Hematopoietic multipotent progenitor cell treated with erythropoietin and hydrocortisone succinate and interleukin-3 and kit ligand, for 8 days (in vitro differentiated cells): ENCODE results near the gene RPS27A.
A peak's percentile ranks its signal among the peaks of the same experiment; 100 is the strongest.
"Not testable (repeated sequence)": the region's sequence is repeated elsewhere in the genome, so short reads cannot be mapped to it uniquely, and the experiment has no call there.

Experiments
- DNase-seq: peaks from one replicate; pipeline ENCODE4 v3.0.0-alpha.2; 2015

The RPS27A gene

GRCh38 chr2:55232084-55232862, at the start of gene RPS27A, which contains the start of gene CLHC1:
RPS27A (plus strand) TSS chr2:55232688; CDS start chr2:55232825, 137 bp downstream.
CLHC1 (minus strand) TSS chr2:55232293; CDS start chr2:55222411, 9,882 bp downstream.
- DNase-seq: peak; percentile 98

GRCh38 chr2:55186837-55187236, 45.7 kb upstream of the RPS27A start:
- DNase-seq: not testable (repeated sequence)

GRCh38 chr2:55191888-55192287, 40.6 kb upstream of the RPS27A start:
- not testable (repeated sequence) for DNase-seq

- no peak for DNase-seq
These were observed 36.0 kb upstream of the RPS27A start for GRCh38 chr2:55196526-55196925.

GRCh38 chr2:55200416-55200815, 32.1 kb upstream of the RPS27A start:
- DNase-seq: no peak

- DNase-seq: no peak
These were observed 28.0 kb upstream of the RPS27A start for GRCh38 chr2:55204536-55204935.

GRCh38 chr2:55204950-55205349, 27.5 kb upstream of the RPS27A start:
- DNase-seq: no peak

GRCh38 chr2:55213822-55214221, 18.7 kb upstream of the RPS27A start:
- DNase-seq: no peak

GRCh38 chr2:55223958-55224760, 8.3 kb upstream of the RPS27A start:
- no peak for DNase-seq

- no peak for DNase-seq
These were observed 7.7 kb upstream of the RPS27A start for GRCh38 chr2:55224761-55225261.

GRCh38 chr2:55225481-55226020, 6.9 kb upstream of the RPS27A start:
- DNase-seq: no peak

- DNase-seq: not testable (repeated sequence)
These were observed 4.9 kb upstream of the RPS27A start for GRCh38 chr2:55227437-55228225.

- DNase-seq: no peak
These were observed 4.3 kb upstream of the RPS27A start for GRCh38 chr2:55228226-55228563.

GRCh38 chr2:55229221-55229620, 3.3 kb upstream of the RPS27A start:
- DNase-seq: no peak

- DNase-seq: no peak
These were observed 1.9 kb upstream of the RPS27A start for GRCh38 chr2:55230551-55230950.

- DNase-seq: no peak
These were observed 873 bp upstream of the RPS27A start for GRCh38 chr2:55231546-55232083.

GRCh38 chr2:55232863-55233657, 572 bp downstream of the RPS27A start:
- DNase-seq: peak; percentile 55

- DNase-seq: no peak
These were observed 1.1 kb downstream of the RPS27A start for GRCh38 chr2:55233658-55233940.

- DNase-seq: peak; percentile 35
These were observed 3.4 kb downstream of the RPS27A start for GRCh38 chr2:55235724-55236538.

- peak; percentile 20 for DNase-seq
These were observed 4.6 kb downstream of the RPS27A start for GRCh38 chr2:55236992-55237543.
